Smooth muscle cell (in vitro differentiated cells): Measurements from ENCODE around the gene CLEC16A. TPM values are rescaled to one million over a fixed set of nuclear protein-coding genes. Genes with fewer than 3 reads are reported as not detected.

Source experiments
- DNase-seq: peaks from one replicate; lab custom pipeline; 2025; ENCODE audit not compliant: unreplicated experiment; lab: John Stamatoyannopoulos, UW
- H2AFZ ChIP-seq: fragments of 200-600 bp; sonication (generic); 2 replicates; pipeline ENCODE4 v1.6.0; 2016; ENCODE audit warnings: antibody characterized with exemption, low read depth, mild to moderate bottlenecking
- H3F3A ChIP-seq: fragments of 200-600 bp; sonication (generic); 2 replicates; pipeline ENCODE4 v1.6.0; 2017; ENCODE audit warnings: antibody characterized with exemption, low read depth
- H3K27ac ChIP-seq: fragments of 200-600 bp; sonication (generic); 2 replicates; pipeline ENCODE4 v1.5.1; 2016; ENCODE audit warnings: low read depth, mild to moderate bottlenecking
- H3K27me3 ChIP-seq: fragments of 200-600 bp; sonication (generic); 2 replicates; pipeline ENCODE4 v1.6.1; 2016; ENCODE audit warnings: low read depth, mild to moderate bottlenecking
- H3K36me3 ChIP-seq: fragments of 200-600 bp; sonication (generic); 2 replicates; pipeline ENCODE4 v1.5.1; 2016; ENCODE audit warnings: low read depth
- H3K4me1 ChIP-seq: fragments of 200-600 bp; sonication (generic); 2 replicates; pipeline ENCODE4 v1.5.1; 2016; ENCODE audit warnings: low read depth
- H3K4me2 ChIP-seq: fragments of 200-600 bp; sonication (generic); 2 replicates; pipeline ENCODE4 v1.6.0; 2016; ENCODE audit warnings: mild to moderate bottlenecking
- H3K4me3 ChIP-seq: fragments of 200-600 bp; sonication (generic); 2 replicates; pipeline ENCODE4 v1.5.1; 2016; ENCODE audit warnings: mild to moderate bottlenecking
- H3K79me2 ChIP-seq: fragments of 200-600 bp; sonication (generic); 2 replicates; pipeline ENCODE4 v1.6.0; 2016; ENCODE audit warnings: low read depth, mild to moderate bottlenecking
- H3K9ac ChIP-seq: fragments of 200-600 bp; sonication (generic); 2 replicates; pipeline ENCODE4 v1.6.0; 2016; ENCODE audit warnings: low read depth
- H3K9me3 ChIP-seq: fragments of 200-600 bp; sonication (generic); replicated peaks from 2 replicates; pipeline ENCODE4 v1.5.1; 2016; ENCODE audit warnings: low read depth
- H4K20me1 ChIP-seq: fragments of 200-600 bp; sonication (generic); 2 replicates; pipeline ENCODE4 v1.6.0; 2016; ENCODE audit warnings: low read depth
- whole genome bisulfite sequencing: methylation state at CpG from one replicate; pipeline ENCODE4 v1.1.7; 2016; ENCODE audit warnings: low lambda C conversion rate; 5-methylcytosine and 5-hydroxymethylcytosine counted together
- polyA plus RNA-seq: library from polyadenylated mRNA; unstranded; fragments of >200 nt; fragmentation: Nextera tagmentation; extraction: Ambion mirVana; gene quantifications from 2 replicates; pipeline ENCODE4 v1.2.1, GENCODE V29; 2016
- total RNA-seq: library from RNA; depleted of rRNA; stranded (reverse); fragments of >200 nt; gene quantifications from 2 replicates; pipeline ENCODE4 v1.2.3, GENCODE V29; 2014
- TF ChIP-seq, protein P1 (sequence below): fragments of 200-600 bp; sonication (generic); IDR thresholded peaks from 2 replicates; pipeline ENCODE4 v1.5.1; 2017; ENCODE audit warnings: borderline replicate concordance, mild to moderate bottlenecking, antibody characterized with exemption; ENCODE audit not compliant: insufficient read depth, poor library complexity, severe bottlenecking

The CLEC16A gene
- total and polyA plus RNA-seq, 2 experiments from 2014 or later = 12.6 to 16.2 TPM

DNA sequence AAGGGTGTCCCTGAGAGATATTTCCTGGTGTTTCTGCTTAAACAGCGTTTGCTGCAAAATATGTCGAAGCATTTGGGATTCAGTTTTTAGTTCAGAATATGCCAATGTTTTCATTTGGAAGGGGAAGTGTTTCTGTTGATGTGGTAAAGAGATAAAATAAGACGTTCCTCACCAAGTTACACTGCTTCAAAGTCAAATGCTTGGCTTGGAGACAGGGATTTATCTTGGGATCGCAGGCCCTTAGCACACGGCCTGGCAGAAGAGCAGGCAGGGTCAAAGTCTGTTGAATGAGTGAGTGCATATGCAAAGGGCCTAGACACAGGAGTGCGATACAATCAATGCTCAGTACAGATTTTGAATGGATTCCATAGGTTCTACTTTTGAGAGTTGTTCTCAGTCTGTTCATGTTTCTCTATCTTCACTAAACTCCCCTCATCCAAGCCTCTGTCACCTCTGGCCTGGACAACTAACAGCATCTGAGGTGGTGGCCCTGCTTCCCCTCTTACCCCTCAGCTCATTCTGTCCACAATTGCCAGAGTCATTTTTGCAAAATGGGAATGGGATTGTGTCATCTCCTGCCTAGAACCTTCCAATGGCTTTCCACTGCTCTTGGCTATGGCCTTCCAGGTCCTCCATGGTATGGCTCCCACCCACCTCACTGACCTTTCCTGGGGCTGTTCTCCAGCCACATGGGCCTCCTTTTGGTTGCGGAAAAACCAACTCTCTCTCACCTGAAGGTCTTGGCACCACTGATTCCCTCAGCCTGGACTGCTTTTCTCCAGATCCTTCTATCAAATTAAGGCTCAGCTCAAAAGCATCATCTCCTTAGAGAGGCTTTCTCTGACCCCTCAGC lies 5.3 kb upstream of the CLEC16A start:
- no peak overlapping the region for H3K4me3 ChIP-seq
- 86% methylated on average over 7 of the region's 7 CpGs for WGBS

DNA sequence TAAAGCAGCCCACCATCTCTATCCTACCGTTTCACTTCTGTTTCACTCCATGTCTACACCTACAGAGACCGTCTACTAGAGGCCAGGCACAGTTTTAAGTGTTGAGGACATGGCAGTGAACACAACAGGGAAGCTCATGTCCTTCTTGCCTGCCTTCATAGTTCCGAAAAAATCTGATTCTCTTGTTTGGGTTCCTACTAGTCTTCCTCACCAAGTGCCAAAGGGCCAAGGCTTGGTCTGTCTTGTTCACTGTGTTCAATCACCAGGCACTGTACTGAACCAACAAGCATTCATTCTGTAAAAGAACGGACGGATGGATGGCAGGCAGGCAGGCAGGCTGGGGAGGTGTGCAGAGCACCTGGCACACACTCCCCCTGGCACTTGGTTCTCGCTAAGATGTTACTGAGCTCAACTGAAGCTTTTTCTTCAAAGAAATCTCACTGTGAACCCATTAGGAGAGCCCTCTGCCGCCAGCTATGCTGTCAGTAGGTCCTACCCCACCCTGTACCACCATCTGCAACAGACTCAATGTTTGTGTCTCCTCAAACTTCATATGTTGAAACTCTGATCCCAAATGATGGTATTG lies 4.6 kb upstream of the CLEC16A start:
- Histone ChIP-seq H2AFZ (no peak overlapping the region), H3K9me3 (no peaks in the 10 kb centered on the region), H3K27me3 (no peaks in the 10 kb centered on the region), H3K9ac (no peak overlapping the region), H3K36me3 (no peaks in the 10 kb centered on the region), H3K4me3 (peak overlapping the region; percentile 85), H4K20me1 (peaks cover 68% of the 10 kb centered on the region), H3K4me2 (peak overlapping the region; percentile 89), H3K4me1 (peaks cover 15% of the 10 kb centered on the region), H3K79me2 (peaks cover 61% of the 10 kb centered on the region), H3K27ac (no peak overlapping the region), H3F3A (peaks cover 8% of the 10 kb centered on the region)
- DNase-seq = no peak
- WGBS = 96% methylated on average over 7 of the region's 7 CpGs
- TF ChIP-seq, protein P1, sequence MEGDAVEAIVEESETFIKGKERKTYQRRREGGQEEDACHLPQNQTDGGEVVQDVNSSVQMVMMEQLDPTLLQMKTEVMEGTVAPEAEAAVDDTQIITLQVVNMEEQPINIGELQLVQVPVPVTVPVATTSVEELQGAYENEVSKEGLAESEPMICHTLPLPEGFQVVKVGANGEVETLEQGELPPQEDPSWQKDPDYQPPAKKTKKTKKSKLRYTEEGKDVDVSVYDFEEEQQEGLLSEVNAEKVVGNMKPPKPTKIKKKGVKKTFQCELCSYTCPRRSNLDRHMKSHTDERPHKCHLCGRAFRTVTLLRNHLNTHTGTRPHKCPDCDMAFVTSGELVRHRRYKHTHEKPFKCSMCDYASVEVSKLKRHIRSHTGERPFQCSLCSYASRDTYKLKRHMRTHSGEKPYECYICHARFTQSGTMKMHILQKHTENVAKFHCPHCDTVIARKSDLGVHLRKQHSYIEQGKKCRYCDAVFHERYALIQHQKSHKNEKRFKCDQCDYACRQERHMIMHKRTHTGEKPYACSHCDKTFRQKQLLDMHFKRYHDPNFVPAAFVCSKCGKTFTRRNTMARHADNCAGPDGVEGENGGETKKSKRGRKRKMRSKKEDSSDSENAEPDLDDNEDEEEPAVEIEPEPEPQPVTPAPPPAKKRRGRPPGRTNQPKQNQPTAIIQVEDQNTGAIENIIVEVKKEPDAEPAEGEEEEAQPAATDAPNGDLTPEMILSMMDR = no peak

More for the DNA sequence above, 5.3 kb upstream of the CLEC16A start:
- Histone ChIP-seq H3K9ac (no peak overlapping the region), H3K27me3 (no peaks in the 10 kb centered on the region), H3K9me3 (no peaks in the 10 kb centered on the region), H3K27ac (no peak overlapping the region), H3K4me2 (peak overlapping the region; percentile 89), H3K79me2 (peaks cover 65% of the 10 kb centered on the region), H3K36me3 (no peaks in the 10 kb centered on the region), H4K20me1 (peaks cover 76% of the 10 kb centered on the region), H3K4me1 (peaks cover 15% of the 10 kb centered on the region), H2AFZ (no peak overlapping the region), H3F3A (peaks cover 8% of the 10 kb centered on the region)
- no peak for DNase-seq
- TF ChIP-seq, protein P1 = no peak

DNA sequence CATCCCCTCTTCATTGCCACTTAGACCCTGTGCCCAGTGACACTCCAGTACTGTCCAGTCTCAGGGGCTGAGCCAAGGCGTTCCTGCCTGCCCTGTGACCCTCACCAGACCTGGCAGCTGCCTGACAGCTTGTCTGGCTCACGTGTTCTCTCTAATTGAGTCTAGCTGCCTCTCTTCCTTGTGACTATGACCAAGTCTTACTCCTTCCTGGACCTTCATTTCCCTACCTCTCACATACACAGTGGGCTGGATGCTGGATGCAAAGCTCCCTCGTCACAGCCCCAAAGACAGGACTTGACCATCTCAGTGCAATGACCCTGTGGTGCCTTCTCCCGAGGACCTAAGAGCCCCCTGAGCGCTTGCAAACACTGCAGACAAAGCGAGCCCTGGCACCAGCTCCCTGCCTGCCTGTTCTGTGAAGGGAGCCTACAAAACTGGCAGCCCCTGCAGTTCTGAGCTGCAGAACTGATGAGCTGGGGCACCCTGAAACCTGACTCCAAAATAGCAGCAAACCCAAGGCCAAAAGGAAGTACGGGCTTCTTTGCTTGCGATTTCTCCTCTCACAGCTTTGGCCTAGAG lies 3.8 kb upstream of the CLEC16A start:
- Histone ChIP-seq H4K20me1 (peaks cover 66% of the 10 kb centered on the region), H3K27ac (no peak overlapping the region), H3K4me3 (peak overlapping the region; percentile 85), H3F3A (peaks cover 8% of the 10 kb centered on the region), H3K36me3 (no peaks in the 10 kb centered on the region), H3K79me2 (peaks cover 61% of the 10 kb centered on the region), H3K27me3 (no peaks in the 10 kb centered on the region), H3K4me2 (peak overlapping the region; percentile 89), H2AFZ (no peak overlapping the region), H3K4me1 (peaks cover 22% of the 10 kb centered on the region), H3K9ac (peak overlapping the region; percentile 16), H3K9me3 (no peaks in the 10 kb centered on the region)
- no peak for DNase-seq
- TF ChIP-seq, protein P1 = no peak
- 56% methylated on average over 8 of the region's 8 CpGs for WGBS
